ENCODE results near the gene LCN12. TPM values are rescaled to one million over a fixed set of nuclear protein-coding genes. Genes with fewer than 3 reads are reported as not detected.

LCN12 gene
- total and polyA plus RNA-seq, 7 donors: 1.2 to 3.0 TPM; not detected in 5

DNA sequence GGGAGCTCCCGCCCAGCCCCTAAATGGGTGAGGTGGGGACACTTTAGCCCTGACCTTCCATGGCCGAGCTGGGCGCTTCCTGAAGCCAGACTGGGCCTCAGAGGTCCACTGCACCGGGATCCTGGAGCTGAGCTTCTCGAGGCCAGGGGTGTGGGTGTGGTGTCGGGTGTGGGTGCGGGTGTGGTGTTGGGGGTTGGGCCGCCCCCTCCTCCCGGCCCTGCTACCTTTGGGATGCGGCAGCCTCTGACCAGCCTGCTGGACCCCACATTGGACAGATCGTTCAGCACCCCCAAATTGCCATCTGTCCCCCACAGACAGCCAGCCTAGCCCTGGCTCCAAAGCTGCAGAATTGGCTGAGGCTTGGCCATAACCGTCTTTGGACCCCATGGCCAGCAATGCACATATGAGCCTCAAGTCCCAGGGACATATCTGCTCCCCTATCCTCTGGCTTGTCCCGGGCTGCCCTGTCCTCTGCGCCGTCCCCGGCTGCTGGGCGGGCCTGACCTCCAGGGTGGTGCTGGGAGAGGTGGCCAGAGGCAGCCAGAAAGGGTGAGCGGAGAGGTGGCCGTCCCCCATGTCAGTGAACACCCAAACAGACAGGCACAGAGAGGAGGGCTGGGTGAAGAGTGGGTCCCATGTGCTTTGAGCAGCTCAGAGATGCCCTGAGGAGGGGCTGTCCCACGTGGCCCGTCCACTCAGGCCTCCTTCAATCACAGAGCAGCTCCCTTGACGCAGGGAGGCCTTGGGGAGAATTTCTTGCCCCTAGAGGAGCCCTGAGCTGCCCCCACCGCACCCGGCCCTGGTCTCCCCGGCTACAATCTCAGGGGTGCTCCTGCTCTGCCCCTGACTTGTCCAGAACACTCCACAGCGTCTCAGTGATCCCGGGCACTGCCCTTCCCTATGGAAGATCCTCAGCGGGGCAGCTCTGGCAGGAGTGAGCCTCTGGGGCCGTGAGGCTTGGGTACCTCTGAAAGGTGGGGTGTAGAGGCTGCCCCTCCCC lies 21.8 kb downstream of the LCN12 start:
- H3K27ac ChIP-seq: no peak overlapping the region
- no peaks in the 10 kb centered on the region for H3K9me3 ChIP-seq
- WGBS, 2 donors: 80 to 87% methylated on average over 29 of the region's 29 CpGs
- peaks cover 0 to 15% (median 12%) of the 10 kb centered on the region in 4 donors for H3K4me1 ChIP-seq
- no peak overlapping the region for H3K4me3 ChIP-seq
- H3K27me3 ChIP-seq: peaks cover 0 to 11% (median 7%) of the 10 kb centered on the region in 3 donors
- no peak for DNase-seq
- no peaks in the 10 kb centered on the region for H3K36me3 ChIP-seq
- TF ChIP-seq, protein P1, sequence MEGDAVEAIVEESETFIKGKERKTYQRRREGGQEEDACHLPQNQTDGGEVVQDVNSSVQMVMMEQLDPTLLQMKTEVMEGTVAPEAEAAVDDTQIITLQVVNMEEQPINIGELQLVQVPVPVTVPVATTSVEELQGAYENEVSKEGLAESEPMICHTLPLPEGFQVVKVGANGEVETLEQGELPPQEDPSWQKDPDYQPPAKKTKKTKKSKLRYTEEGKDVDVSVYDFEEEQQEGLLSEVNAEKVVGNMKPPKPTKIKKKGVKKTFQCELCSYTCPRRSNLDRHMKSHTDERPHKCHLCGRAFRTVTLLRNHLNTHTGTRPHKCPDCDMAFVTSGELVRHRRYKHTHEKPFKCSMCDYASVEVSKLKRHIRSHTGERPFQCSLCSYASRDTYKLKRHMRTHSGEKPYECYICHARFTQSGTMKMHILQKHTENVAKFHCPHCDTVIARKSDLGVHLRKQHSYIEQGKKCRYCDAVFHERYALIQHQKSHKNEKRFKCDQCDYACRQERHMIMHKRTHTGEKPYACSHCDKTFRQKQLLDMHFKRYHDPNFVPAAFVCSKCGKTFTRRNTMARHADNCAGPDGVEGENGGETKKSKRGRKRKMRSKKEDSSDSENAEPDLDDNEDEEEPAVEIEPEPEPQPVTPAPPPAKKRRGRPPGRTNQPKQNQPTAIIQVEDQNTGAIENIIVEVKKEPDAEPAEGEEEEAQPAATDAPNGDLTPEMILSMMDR (IDR thresholded peaks at IDR 0.05): no peak
- TF ChIP-seq POLR2AphosphoS5 (IDR thresholded peaks at IDR 0.05) (no peak), EP300 (IDR thresholded peaks at IDR 0.05) (no peak), POLR2A (IDR thresholded peaks at IDR 0.05) (no peak)
- intact Hi-C loops (cut with DNase I): no loop called here

DNA sequence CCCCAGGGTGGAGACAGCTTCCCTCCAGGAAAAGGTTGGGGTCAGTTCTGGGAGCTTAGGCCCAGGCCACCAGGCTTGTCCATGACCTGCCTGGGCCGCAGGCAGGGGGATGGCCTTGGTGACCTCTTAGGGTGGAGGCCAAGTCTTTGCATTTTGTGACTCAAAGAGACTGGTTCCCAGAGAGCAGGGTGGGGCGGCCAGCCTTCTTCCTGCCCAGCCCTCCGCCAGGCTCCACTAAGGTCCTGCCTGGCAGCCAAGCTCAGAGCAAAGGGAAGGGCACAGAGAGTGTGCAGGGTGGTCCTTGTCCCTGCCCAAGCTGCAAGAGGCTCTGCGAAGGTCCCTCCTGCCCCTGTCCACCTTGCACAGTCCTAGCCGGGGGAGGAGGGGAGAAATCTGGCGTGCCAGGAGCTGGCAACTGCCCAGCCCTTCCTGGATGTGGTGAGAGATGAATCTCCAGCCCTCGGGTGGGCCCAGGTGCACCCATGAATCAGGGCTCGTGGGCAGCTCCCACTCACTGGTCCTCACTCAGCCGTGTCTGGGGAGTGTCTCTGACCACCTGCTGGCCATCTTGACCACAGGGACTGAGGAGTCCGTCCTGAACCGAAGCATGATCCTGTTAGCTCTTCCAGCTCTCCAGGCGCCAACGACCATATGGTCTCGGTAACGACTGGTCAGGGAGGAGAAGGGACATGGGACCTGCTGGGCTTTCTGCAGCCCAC lies 22.9 kb downstream of the LCN12 start:
- Histone ChIP-seq H3K4me3 (no peak overlapping the region), H3K4me1 (peaks cover 0 to 15% (median 12%) of the 10 kb centered on the region in 4 donors), H3K27ac (peak overlapping the region in 1 of 4 donors; percentile 27), H3K27me3 (peaks cover 0 to 22% (median 6%) of the 10 kb centered on the region in 3 donors), H3K36me3 (no peaks in the 10 kb centered on the region), H3K9me3 (no peaks in the 10 kb centered on the region)
- TF ChIP-seq, protein P1 (IDR thresholded peaks at IDR 0.05): no peak
- TF ChIP-seq POLR2A (IDR thresholded peaks at IDR 0.05) (no peak), EP300 (IDR thresholded peaks at IDR 0.05) (no peak), POLR2AphosphoS5 (IDR thresholded peaks at IDR 0.05) (no peak)
- no peak for DNase-seq
- WGBS, 2 donors: 41 to 60% methylated on average over 15 of the region's 15 CpGs
- intact Hi-C loops (cut with DNase I): no loop called here

DNA sequence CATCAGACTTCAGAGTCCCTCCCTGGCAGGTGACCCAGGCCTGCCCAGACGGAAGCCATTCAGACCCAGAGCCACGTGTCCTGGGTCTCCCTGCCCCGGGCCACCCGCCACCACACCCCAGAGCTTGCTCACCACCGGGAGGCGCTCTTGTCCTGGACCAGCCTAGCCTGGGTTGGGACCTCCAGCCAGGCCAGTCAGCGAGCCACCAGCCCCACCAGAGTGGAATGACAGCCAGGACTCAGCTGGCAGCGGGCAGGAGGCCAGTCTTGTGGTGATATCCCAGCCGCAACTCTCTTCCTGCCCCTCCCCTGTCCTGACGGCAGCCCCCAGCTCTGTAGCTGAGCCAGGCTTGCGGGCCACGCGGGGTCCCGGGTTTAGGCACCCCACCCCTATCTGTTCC lies 23.6 kb downstream of the LCN12 start:
- peak overlapping the region in 1 of 4 donors; percentile 27 for H3K27ac ChIP-seq
- H3K4me1 ChIP-seq: peaks cover 0 to 15% (median 12%) of the 10 kb centered on the region in 4 donors
- no peak for TF ChIP-seq EP300 (IDR thresholded peaks at IDR 0.05)
- TF ChIP-seq POLR2A (IDR thresholded peaks at IDR 0.05): no peak
- TF ChIP-seq, protein P1 (IDR thresholded peaks at IDR 0.05): no peak
- TF ChIP-seq POLR2AphosphoS5 (IDR thresholded peaks at IDR 0.05): no peak
- 45 to 59% methylated on average over 14 of the region's 14 CpGs for WGBS, 2 donors
- peaks cover 0 to 29% (median 6%) of the 10 kb centered on the region in 3 donors for H3K27me3 ChIP-seq
- intact Hi-C loops (cut with DNase I): no loop called here
- H3K9me3 ChIP-seq: no peaks in the 10 kb centered on the region
- no peak overlapping the region for H3K4me3 ChIP-seq
- no peaks in the 10 kb centered on the region for H3K36me3 ChIP-seq
- DNase-seq: no peak

GRCh38 chr9:136977223-136977622 lies 25.1 kb downstream of the LCN12 start, which contains the start of gene PTGDS:
PTGDS (plus strand) TSS chr9:136977504; CDS start chr9:136977579, 75 bp downstream.
- 80 to 81% methylated on average over 10 of the region's 10 CpGs for WGBS, 2 donors
- no peaks in the 10 kb centered on the region for H3K9me3 ChIP-seq
- peak within 1 kb of the TSS; percentile 12 to 52 (median 42) for H3K4me3 ChIP-seq
- H3K36me3 ChIP-seq: no peaks in the 10 kb centered on the region
- intact Hi-C loops (cut with DNase I): no loop called here
- H3K27ac ChIP-seq: peak within 1 kb of the TSS in 2 of 4 donors; percentile 17 to 25
- TF ChIP-seq POLR2A (IDR thresholded peaks at IDR 0.05): no peak
- no peak for TF ChIP-seq EP300 (IDR thresholded peaks at IDR 0.05)
- TF ChIP-seq, protein P1 (IDR thresholded peaks at IDR 0.05): no peak
- TF ChIP-seq POLR2AphosphoS5 (IDR thresholded peaks at IDR 0.05): no peak
- no peak for DNase-seq
- H3K4me1 ChIP-seq: peaks cover 0 to 15% (median 12%) of the 10 kb centered on the region in 4 donors
- peaks cover 0 to 33% (median 21%) of the 10 kb centered on the region in 3 donors for H3K27me3 ChIP-seq
